Cardiac fibroblast (primary cell): ENCODE data around the gene ZER1.

Source experiments
- DNase-seq, 2 donors: peaks; one replicate each; pipeline versions ENCODE4 v3.0.0 to v3.0.0-alpha.2; 2010; ENCODE audit warnings: low read depth in 2 of 2
- H3K4me3 ChIP-seq, 2 donors: replicated peaks in 1 of 2; 1 replicate in 1 of 2; 2 replicates in 1 of 2; pipeline ENCODE4 v1.5.1; 2011; ENCODE audit warnings: low read depth in 2 of 2, low read length in 2 of 2, mild to moderate bottlenecking in 2 of 2, moderate library complexity in 1 of 2
- TF ChIP-seq, protein P1 (sequence below): IDR thresholded peaks from one replicate; pipeline ENCODE4 v1.5.1; 2011; ENCODE audit warnings: low read depth, mild to moderate bottlenecking, low read length, inconsistent platforms

Gene ZER1

DNA sequence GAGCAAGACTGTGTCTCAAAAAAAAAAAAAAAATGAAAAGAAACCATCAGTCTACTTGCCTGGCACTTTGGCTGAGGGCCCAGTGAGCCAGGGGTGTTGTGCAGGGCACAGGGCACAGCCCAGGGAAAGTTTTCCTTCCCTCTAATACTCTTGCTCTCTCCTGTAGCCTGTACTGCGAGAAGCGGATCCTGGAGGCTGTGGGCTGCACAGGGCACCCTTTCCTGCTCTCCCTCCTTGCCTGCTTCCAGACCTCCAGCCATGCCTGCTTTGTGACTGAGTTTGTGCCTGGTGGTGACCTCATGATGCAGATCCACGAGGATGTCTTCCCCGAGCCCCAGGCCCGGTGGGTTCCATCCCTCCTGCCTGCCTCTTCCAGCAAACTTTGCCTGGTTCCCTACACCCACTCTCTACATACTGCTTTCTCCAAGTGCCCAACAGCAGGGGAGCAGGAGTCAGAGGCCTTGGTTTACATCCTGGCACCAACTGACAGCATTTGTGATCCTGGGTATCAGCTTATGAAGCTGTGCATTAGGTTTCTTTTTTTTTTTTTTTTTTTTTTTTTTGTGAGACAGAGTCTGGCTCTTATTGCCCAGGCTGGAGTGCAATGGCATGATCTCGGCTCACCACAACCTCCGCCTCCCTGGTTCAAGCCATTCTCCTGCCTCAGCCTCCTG lies 55.0 kb downstream of the ZER1 start:
- no peak overlapping the region for H3K4me3 ChIP-seq
- DNase-seq, result no peak
- TF ChIP-seq, protein P1, sequence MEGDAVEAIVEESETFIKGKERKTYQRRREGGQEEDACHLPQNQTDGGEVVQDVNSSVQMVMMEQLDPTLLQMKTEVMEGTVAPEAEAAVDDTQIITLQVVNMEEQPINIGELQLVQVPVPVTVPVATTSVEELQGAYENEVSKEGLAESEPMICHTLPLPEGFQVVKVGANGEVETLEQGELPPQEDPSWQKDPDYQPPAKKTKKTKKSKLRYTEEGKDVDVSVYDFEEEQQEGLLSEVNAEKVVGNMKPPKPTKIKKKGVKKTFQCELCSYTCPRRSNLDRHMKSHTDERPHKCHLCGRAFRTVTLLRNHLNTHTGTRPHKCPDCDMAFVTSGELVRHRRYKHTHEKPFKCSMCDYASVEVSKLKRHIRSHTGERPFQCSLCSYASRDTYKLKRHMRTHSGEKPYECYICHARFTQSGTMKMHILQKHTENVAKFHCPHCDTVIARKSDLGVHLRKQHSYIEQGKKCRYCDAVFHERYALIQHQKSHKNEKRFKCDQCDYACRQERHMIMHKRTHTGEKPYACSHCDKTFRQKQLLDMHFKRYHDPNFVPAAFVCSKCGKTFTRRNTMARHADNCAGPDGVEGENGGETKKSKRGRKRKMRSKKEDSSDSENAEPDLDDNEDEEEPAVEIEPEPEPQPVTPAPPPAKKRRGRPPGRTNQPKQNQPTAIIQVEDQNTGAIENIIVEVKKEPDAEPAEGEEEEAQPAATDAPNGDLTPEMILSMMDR, result no peak

DNA sequence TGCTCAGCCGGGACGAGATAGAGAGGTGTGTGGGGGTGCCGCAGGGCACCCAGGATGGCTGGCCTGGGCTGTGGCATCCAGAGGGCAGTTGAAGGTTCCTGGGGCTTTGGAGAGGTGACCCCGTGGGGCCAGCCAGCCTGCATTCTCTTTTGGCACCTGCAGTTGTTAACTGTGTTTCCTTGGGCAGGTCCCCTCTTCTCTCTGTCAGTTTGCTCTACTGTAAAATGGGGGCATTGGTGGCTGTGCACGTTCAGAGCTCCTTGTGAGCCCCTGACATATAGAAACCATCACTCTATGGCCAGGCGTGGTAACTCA lies 56.3 kb downstream of the ZER1 start:
- no peak overlapping the region for H3K4me3 ChIP-seq
- TF ChIP-seq, protein P1, result no peak
- no peak for DNase-seq

DNA sequence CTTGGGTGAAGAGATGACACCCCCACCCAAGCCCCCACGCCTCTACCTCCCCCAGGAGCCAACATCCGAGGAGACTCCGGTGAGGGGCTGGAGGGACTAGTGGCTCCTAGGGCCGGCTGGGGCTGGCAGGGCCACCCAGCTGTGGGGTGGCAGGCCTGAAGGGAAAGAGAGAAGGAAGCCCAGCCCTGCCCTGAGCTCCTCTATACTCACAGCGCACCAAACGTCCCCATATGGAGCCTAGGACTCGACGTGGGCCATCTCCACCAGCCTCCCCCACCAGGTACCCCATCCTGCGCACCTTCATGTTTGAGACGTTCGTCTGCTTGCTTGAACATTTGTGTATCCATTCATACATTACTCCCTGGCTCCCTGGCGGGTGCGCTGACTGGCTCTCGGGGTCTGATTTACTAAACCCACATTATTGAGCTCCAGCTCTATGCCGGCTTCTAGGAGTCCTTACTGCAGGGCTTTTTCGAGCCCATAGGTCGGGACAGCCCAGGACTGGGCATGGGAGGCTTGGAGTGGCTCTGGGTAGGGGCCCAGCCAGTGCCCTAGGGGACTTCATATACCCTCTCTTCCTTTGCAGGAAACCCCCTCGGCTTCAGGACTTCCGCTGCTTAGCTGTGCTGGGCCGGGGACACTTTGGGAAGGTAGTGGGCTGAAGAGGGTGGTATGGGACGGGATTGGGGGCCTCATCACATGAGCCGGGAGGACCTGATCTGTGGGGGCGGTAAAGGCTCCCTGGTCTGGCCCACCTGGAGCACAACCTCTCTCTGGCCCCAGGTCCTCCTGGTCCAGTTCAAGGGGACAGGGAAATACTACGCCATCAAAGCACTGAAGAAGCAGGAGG lies 56.9 kb downstream of the ZER1 start:
- no peak overlapping the region for H3K4me3 ChIP-seq
- TF ChIP-seq, protein P1, result no peak
- no peak for DNase-seq

DNA sequence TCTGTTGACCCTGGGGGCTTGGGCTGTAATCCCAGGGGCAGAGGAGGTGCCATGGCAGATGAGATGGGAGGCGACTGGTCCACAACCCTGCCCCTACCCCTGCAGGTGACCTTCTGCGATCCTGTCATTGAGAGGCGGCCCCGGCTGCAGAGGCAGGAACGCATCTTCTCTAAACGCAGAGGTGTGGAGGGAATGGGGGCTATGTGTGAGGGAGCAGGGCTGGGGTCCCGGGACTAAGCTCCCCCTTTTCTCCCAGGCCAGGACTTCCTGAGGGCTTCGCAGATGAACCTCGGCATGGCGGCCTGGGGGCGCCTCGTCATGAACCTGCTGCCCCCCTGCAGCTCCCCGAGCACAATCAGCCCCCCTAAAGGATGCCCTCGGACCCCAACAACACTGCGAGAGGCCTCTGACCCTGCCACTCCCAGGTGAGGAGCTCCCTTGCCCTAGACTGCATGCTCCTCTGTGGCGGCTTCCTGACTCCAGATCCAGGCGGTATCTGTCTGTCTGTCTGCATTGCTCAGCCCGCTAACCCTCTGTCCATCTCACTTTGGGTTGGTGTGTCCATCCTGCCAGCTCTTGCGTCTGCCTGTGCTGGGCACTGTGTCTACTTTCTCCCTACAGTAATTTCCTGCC lies 57.7 kb downstream of the ZER1 start:
- H3K4me3 ChIP-seq, result no peak overlapping the region
- no peak for DNase-seq
- TF ChIP-seq, protein P1, result no peak

DNA sequence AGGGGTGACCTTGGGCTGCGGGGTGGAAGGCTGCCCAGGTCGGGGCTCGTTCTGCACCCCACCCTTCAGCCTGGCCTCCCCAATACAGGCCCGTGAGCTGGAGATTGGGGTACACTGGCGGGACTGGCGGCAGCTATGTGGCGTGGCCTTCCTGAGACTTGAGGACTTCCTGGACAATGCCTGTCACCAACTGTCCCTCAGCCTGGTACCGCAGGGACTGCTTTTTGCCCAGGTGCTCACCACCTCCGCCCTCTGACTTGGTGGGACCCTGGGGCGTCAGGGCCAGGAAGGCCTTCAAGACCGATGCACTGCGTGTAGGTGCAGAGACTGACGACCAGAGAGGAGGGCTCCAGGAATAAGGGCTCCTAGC lies 58.3 kb downstream of the ZER1 start:
- TF ChIP-seq, protein P1, result no peak
- no peak overlapping the region for H3K4me3 ChIP-seq
- DNase-seq, result no peak

DNA sequence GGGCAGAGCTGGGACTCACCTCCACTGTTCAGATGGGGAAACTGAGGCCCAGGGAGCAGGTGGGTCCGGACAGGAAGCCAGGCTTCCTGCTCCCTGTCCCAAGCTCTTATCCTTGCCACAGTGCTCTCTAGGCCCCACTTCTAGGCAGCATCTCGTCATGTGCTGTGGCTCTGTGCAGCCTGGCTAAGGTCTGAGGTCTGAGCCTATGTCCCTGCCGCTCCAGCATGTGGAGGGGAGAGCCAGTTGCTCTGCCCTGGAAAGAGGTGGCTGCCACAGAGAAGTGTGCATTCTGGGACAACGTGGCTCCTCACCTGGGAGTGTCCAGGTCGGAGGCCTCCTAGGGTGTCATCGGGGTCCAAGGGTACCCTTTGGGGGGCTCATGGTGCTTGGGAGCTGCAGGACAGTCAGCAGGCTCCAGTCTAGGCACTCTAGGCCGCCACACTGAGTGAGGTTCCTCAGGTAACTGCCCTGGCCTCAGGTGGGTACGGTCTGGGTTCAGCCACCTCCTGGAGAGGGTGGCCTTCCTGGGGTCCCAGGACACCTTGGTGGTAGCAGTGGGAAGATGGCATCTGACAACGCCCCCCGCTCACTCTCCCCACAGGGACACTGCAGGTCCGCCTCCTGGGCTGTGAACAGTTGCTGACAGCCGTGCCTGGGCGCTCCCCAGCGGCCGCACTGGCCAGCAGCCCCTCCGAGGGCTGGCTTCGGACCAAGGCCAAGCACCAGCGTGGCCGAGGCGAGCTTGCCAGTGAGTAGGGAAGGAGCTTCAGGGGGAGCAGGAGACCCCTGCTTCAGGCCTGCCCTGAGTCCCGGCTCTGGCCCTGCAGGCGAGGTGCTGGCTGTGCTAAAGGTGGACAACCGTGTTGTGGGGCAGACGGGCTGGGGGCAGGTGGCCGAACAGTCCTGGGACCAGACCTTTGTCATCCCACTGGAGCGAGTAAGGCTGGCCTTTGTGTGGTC lies 59.0 kb downstream of the ZER1 start:
- TF ChIP-seq, protein P1, result no peak
- no peak for DNase-seq
- H3K4me3 ChIP-seq, result no peak overlapping the region
